Nephron progenitor cell (in vitro differentiated cells): ENCODE data around the gene PREX1.

Experiments
- DNase-seq: peaks from one replicate; pipeline ENCODE4 v3.0.0; 2021
- H3K27ac Mint-ChIP-seq: 2 replicates; pipeline ENCODE4 v1.8.0; 2021; ENCODE audit warnings: mild to moderate bottlenecking, moderate library complexity, mixed read lengths
- H3K27me3 Mint-ChIP-seq: 2 replicates; pipeline ENCODE4 v1.8.0; 2021; ENCODE audit warnings: mild to moderate bottlenecking, low read depth, mixed read lengths; ENCODE audit not compliant: poor library complexity
- H3K36me3 Mint-ChIP-seq: 2 replicates; pipeline ENCODE4 v1.8.0; 2021; ENCODE audit warnings: low read depth, mixed read lengths
- H3K4me1 Mint-ChIP-seq: 2 replicates; pipeline ENCODE4 v1.8.0; 2021; ENCODE audit warnings: mixed read lengths
- H3K4me3 Mint-ChIP-seq: 2 replicates; pipeline ENCODE4 v1.8.0; 2021; ENCODE audit warnings: mild to moderate bottlenecking, moderate library complexity, mixed read lengths
- H3K9me3 Mint-ChIP-seq: 2 replicates; pipeline ENCODE4 v1.8.0; 2021; ENCODE audit warnings: mild to moderate bottlenecking, moderate library complexity, mixed read lengths
- CTCF ChIP-seq: fragments of 200-600 bp; sonication (generic); IDR thresholded peaks from 2 replicates; pipeline ENCODE4 v1.5.0; 2021; ENCODE audit warnings: antibody characterized with exemption

PREX1 gene

GRCh38 chr20:48749437-48749836 lies 78.4 kb downstream of the PREX1 start:
- H3K4me1 Mint-ChIP-seq, result peaks cover 62% of the 10 kb centered on the region
- peaks cover 25% of the 10 kb centered on the region for H3K27me3 Mint-ChIP-seq
- no peak overlapping the region for H3K4me3 Mint-ChIP-seq

DNA sequence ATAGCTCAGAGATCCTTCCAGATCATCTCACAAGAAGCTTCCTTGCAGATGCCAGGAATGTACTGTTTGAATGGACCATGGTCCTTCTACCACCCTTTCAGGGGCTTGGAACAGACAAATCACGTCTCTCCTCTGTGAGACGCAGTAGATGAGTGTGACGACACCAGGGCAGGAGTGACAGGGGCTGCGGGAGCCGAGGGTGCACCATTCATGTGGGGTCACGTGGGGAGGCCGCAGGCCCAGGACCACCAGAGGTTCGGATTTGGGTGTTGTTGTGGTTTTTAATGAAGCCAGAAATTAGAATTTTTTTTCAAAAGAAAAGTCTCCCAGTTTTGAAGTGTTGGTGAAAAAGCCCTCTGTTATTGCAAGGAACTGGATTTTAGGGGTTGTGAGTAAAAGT lies 79.2 kb downstream of the PREX1 start:
- no peak for DNase-seq
- H3K36me3 Mint-ChIP-seq, result peaks cover 4% of the 10 kb centered on the region
- H3K4me3 Mint-ChIP-seq, result no peak overlapping the region
- no peak overlapping the region for H3K27ac Mint-ChIP-seq
- peaks cover 53% of the 10 kb centered on the region for H3K4me1 Mint-ChIP-seq
- H3K9me3 Mint-ChIP-seq, result no peaks in the 10 kb centered on the region
- H3K27me3 Mint-ChIP-seq, result peaks cover 25% of the 10 kb centered on the region
- TF ChIP-seq CTCF, result no peak

More at GRCh38 chr20:48749437-48749836, 78.4 kb downstream of the PREX1 start:
- Mint-ChIP-seq H3K9me3 (no peaks in the 10 kb centered on the region), H3K36me3 (no peaks in the 10 kb centered on the region), H3K27ac (no peak overlapping the region)
- DNase-seq, result no peak
- TF ChIP-seq CTCF, result no peak

- Mint-ChIP-seq H3K27ac (no peak overlapping the region), H3K9me3 (no peaks in the 10 kb centered on the region), H3K36me3 (peaks cover 9% of the 10 kb centered on the region), H3K4me3 (no peak overlapping the region), H3K4me1 (peaks cover 47% of the 10 kb centered on the region), H3K27me3 (peaks cover 24% of the 10 kb centered on the region)
- no peak for TF ChIP-seq CTCF
- DNase-seq, result no peak
Measured at GRCh38 chr20:48747840-48748414, 79.9 kb downstream of the PREX1 start.

DNA sequence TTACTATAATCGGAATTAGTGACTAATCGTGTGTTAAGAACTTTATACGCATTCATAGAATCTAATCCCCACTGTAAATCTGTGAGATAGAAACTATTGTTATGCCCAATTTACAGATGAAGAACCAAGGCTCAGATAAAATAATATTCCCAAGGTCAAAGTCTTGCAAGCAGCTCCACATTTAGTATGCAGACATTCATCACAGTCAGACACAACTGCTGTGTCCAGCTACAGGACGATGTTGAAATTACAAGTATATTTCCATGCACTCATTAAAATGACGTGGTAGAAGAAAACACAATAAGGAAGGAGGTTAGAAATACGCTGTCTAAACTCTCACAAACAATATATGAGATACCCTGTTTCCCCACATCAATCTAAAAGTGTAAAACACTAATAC lies 82.5 kb downstream of the PREX1 start:
- Mint-ChIP-seq H3K36me3 (peaks cover 17% of the 10 kb centered on the region), H3K27me3 (peaks cover 14% of the 10 kb centered on the region), H3K4me1 (peaks cover 27% of the 10 kb centered on the region), H3K27ac (no peak overlapping the region), H3K9me3 (no peaks in the 10 kb centered on the region), H3K4me3 (no peak overlapping the region)
- TF ChIP-seq CTCF, result no peak
- no peak for DNase-seq

DNA sequence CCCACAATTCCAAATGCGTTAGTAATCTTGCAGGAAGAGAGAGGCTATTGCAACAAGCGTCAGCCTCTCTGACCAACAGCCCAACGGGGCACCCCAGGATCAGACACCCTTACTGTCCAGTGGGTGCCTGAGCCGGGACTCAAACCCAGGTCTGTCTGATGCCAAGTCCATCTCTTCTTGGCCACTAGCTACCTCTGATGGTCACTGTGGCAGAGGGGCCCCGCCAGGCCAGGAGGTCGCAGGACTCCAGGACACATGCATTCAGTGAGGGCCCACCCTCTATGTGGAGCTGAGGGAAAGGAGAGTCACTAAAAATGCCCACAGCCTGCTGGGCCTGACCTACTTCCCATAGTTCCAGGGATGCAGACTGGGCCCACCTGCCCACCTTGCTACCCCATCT lies 83.3 kb downstream of the PREX1 start:
- H3K27me3 Mint-ChIP-seq, result peaks cover 12% of the 10 kb centered on the region
- H3K9me3 Mint-ChIP-seq, result no peaks in the 10 kb centered on the region
- peaks cover 17% of the 10 kb centered on the region for H3K36me3 Mint-ChIP-seq
- no peak overlapping the region for H3K4me3 Mint-ChIP-seq
- TF ChIP-seq CTCF, result no peak
- H3K27ac Mint-ChIP-seq, result no peak overlapping the region
- peaks cover 22% of the 10 kb centered on the region for H3K4me1 Mint-ChIP-seq
- no peak for DNase-seq

DNA sequence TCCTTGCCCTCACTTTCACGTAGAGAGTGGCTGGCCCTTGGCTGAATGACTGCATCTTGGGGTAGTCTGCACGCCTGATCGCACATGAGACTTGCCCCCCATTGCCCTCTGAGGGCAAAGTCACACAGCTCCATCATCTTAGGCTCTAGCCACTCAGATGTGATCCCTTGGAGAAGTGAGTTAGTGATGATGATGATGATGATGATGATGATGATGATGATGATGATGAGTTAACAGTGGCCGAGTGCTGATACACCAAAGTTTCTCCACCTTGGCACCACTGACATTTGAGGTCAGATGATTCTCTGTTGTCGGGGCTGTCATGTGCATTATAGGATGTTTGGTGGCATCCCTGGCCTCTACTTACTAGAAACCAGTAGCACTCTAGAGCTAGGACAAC lies 84.0 kb downstream of the PREX1 start:
- Mint-ChIP-seq H3K27ac (no peak overlapping the region), H3K9me3 (no peaks in the 10 kb centered on the region), H3K4me1 (peaks cover 22% of the 10 kb centered on the region), H3K4me3 (no peak overlapping the region), H3K27me3 (peaks cover 7% of the 10 kb centered on the region), H3K36me3 (peaks cover 17% of the 10 kb centered on the region)
- TF ChIP-seq CTCF, result no peak
- no peak for DNase-seq
